ENCODE results near the gene KRTAP4-16. TPM values are rescaled to one million over a fixed set of nuclear protein-coding genes. Genes with fewer than 3 reads are reported as not detected.
"Not testable (repeated sequence)": the region's sequence is repeated elsewhere in the genome, so short reads cannot be mapped to it uniquely, and the experiment has no call there.

The KRTAP4-16 gene
- total RNA-seq, 1 donor from 2014 or later: not detected

DNA sequence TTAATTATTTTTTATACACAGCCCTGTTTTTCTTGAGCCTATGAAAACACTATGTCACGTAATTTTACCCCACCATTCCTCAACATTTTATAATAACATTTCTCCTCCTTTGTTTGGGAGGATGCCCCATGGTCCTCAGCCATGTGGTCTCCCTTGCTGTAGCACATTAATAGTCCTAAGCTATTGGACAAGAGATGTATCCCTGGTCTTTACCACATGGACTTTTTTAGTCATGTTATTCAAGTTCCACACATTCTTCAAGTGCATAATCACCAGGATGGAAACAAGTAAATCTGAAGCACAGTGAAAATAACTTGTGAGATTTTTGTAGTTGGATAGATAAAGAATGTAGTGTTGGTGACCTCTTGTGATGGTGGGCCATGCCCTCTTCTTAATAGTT, 40.0 kb downstream of the KRTAP4-16 start:
- peaks cover 37% of the 10 kb centered on the region for H3K27me3 Mint-ChIP-seq

GRCh38 chr17:41060052-41060604, 41.9 kb downstream of the KRTAP4-16 start, which contains the start of gene KRTAP2-3:
Gene KRTAP2-3, minus strand, starts transcription at chr17:41060114. Its CDS starts 64 bp downstream, at chr17:41060050.
- Mint-ChIP-seq H3K27me3 (peaks cover 38% of the 10 kb centered on the region), H3K36me3 (ENCODE audit: low read depth) (no peaks in the 10 kb centered on the region), H3K4me3 (no peak within 1 kb of the TSS), H3K4me1 (no peaks in the 10 kb centered on the region), H3K27ac (no peak within 1 kb of the TSS), H3K9me3 (peaks cover 7% of the 10 kb centered on the region)
- ChIA-PET POLR2A (no interaction called here), CTCF (no interaction called here)
- intact Hi-C loops (cut with micrococcal nuclease): no loop called here
- no peak for TF ChIP-seq CTCF (IDR thresholded peaks at IDR 0.05)
- no peak for DNase-seq
- no peak for ATAC-seq (ENCODE audit: low read depth)

More for the DNA sequence above, 40.0 kb downstream of the KRTAP4-16 start:
- Mint-ChIP-seq H3K9me3 (peaks cover 7% of the 10 kb centered on the region), H3K4me3 (no peak overlapping the region), H3K36me3 (ENCODE audit: low read depth) (no peaks in the 10 kb centered on the region), H3K27ac (no peak overlapping the region), H3K4me1 (no peaks in the 10 kb centered on the region)
- ATAC-seq (ENCODE audit: low read depth) (no peak), DNase-seq (no peak)
- CTCF ChIA-PET: no interaction called here
- intact Hi-C loops (cut with micrococcal nuclease): no loop called here
- no peak for TF ChIP-seq CTCF (IDR thresholded peaks at IDR 0.05)
- POLR2A ChIA-PET: no interaction called here

GRCh38 chr17:41059276-41060051, 42.5 kb downstream of the KRTAP4-16 start:
- H3K4me1 Mint-ChIP-seq; DNase-seq; H3K36me3 Mint-ChIP-seq (ENCODE audit: low read depth); H3K9me3 Mint-ChIP-seq; ATAC-seq (ENCODE audit: low read depth); H3K4me3 Mint-ChIP-seq; intact Hi-C loops (cut with micrococcal nuclease); POLR2A ChIA-PET; H3K27ac Mint-ChIP-seq: not testable (repeated sequence)
- H3K27me3 Mint-ChIP-seq: peaks cover 40% of the 10 kb centered on the region
- CTCF ChIA-PET: interaction anchor here (0.6 kb wide), 1 partner anchor 1982 kb away, joined by 3 read pairs; no protein-coding TSS in a partner anchor

DNA sequence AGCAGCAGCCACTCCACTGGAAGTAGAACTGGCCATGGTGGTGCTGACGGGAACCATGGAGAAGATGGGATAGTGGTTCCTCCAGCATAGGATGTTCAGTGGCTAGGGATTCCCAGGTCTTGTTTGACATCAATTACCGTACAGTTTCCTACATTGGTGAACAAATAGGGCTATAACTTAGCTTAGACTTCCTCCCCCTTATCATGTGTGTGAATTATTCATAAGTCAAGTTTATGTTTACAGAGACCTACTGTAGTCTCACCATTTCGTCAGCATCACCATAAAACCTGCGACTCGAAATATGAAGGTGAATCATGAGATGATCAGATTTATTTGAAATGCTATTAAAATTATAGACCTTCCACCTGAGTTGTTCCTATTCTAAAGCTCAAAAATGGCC, 43.3 kb downstream of the KRTAP4-16 start:
- no peak overlapping the region for H3K4me3 Mint-ChIP-seq
- intact Hi-C loops (cut with micrococcal nuclease): no loop called here
- ChIA-PET POLR2A (no interaction called here), CTCF (interaction anchor here (0.6 kb wide), 1 partner anchor 1981 kb away, joined by 3 read pairs; no protein-coding TSS in a partner anchor)
- no peaks in the 10 kb centered on the region for H3K36me3 Mint-ChIP-seq (ENCODE audit: low read depth)
- no peak for DNase-seq
- H3K9me3 Mint-ChIP-seq: peaks cover 7% of the 10 kb centered on the region
- H3K27ac Mint-ChIP-seq: no peak overlapping the region
- TF ChIP-seq CTCF (IDR thresholded peaks at IDR 0.05): no peak
- no peak for ATAC-seq (ENCODE audit: low read depth)
- H3K27me3 Mint-ChIP-seq: peaks cover 43% of the 10 kb centered on the region
- H3K4me1 Mint-ChIP-seq: no peaks in the 10 kb centered on the region

DNA sequence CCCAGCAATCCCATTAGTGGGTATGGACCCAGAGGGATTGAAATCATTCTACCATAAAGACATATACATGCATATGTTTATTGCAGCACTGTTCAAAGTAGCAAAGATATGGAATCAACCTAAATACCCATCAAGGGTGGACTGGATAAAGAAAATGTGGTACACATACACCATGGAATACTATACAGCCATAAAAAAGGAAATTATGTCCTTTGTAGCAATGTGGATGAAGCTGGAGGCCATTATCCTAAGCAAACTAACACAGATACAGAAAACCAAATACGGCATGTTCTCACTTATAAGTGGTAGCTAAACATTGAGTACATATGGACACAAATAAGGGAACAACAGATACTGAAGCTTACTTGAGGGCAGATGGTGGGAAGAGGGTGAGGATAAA, 44.5 kb downstream of the KRTAP4-16 start:
- DNase-seq (no peak), ATAC-seq (ENCODE audit: low read depth) (no peak)
- Mint-ChIP-seq H3K4me1 (no peaks in the 10 kb centered on the region), H3K36me3 (ENCODE audit: low read depth) (no peaks in the 10 kb centered on the region), H3K27me3 (peaks cover 47% of the 10 kb centered on the region), H3K4me3 (no peak overlapping the region), H3K9me3 (peaks cover 11% of the 10 kb centered on the region), H3K27ac (no peak overlapping the region)
- intact Hi-C loops (cut with micrococcal nuclease): no loop called here
- no peak for TF ChIP-seq CTCF (IDR thresholded peaks at IDR 0.05)
- ChIA-PET CTCF (no interaction called here), POLR2A (no interaction called here)

- ATAC-seq (ENCODE audit: low read depth); intact Hi-C loops (cut with micrococcal nuclease); DNase-seq; H3K36me3 Mint-ChIP-seq (ENCODE audit: low read depth); H3K4me3 Mint-ChIP-seq; CTCF ChIA-PET; POLR2A ChIA-PET; H3K4me1 Mint-ChIP-seq; H3K27ac Mint-ChIP-seq: not testable (repeated sequence)
- H3K9me3 Mint-ChIP-seq: peaks cover 11% of the 10 kb centered on the region
- H3K27me3 Mint-ChIP-seq: peaks cover 41% of the 10 kb centered on the region
Observed at GRCh38 chr17:41055130-41055529, 46.9 kb downstream of the KRTAP4-16 start, which contains the start of gene KRTAP2-2. Gene KRTAP2-2, minus strand, starts transcription at chr17:41055230. Its CDS starts 19 bp downstream, at chr17:41055211.

- Mint-ChIP-seq H3K9me3 (peaks cover 11% of the 10 kb centered on the region), H3K27me3 (peaks cover 38% of the 10 kb centered on the region)
- DNase-seq; H3K27ac Mint-ChIP-seq; CTCF ChIA-PET; H3K4me3 Mint-ChIP-seq; intact Hi-C loops (cut with micrococcal nuclease); ATAC-seq (ENCODE audit: low read depth); H3K4me1 Mint-ChIP-seq; POLR2A ChIA-PET; H3K36me3 Mint-ChIP-seq (ENCODE audit: low read depth): not testable (repeated sequence)
Observed at GRCh38 chr17:41054556-41054955, 47.5 kb downstream of the KRTAP4-16 start.
